ENCODE data around the gene ANKRD62. TPM values are rescaled to one million over a fixed set of nuclear protein-coding genes. Genes with fewer than 3 reads are reported as not detected.
"Not testable (repeated sequence)": the region's sequence is repeated elsewhere in the genome, so short reads cannot be mapped to it uniquely, and the experiment has no call there.

The ANKRD62 gene
- polyA plus RNA-seq, 3 donors from 2014 or later: not detected

DNA sequence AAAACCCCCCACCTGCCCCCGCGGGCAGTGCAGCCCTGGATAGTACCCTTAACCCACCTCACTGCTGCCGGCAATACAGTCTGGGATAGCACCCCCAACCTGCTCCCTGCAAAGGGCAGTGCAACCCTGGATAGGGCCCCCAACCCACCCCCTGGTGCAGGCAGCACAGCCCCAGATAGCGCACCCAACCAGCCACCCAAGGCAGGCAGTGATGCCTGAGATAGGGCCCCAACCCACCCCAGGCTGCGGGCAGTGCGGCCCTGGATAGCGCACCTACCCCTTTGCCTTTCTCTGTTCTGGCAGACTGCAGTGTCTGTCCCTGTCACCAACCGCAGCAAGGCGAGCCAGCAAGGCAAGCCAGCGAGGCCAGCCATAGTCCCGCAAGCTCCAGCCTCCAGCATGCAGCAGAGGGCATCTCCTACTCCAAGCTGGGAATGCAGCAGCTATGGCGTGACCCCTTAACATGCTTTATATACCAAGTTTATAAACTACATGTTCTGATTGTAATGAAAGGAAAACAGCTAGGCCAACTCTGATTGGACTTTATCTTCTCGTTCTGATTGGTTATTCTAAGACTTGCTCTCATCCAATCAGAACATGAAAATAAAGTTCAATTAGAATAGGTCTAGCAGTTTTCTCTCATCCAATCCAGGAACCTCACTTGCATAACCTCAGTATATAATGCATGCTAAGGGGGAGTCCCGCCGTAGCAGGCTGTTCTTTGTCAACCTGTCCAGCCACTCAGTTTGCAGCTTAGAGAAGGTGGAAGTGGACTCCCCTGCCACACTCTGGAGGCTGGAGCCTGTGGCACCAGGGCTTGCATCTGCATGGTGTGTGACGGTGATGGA, 34.1 kb upstream of the ANKRD62 start:
- Mint-ChIP-seq H3K9me3 (no peaks in the 10 kb centered on the region), H3K4me3 (no peak overlapping the region), H3K36me3 (no peaks in the 10 kb centered on the region), H3K4me1 (no peaks in the 10 kb centered on the region), H3K27ac (peak overlapping the region in 1 of 6 donors; percentile 69), H3K27me3 (ENCODE audit: low read depth in 3 of 3) (peaks cover 0 to 4% (median 0%) of the 10 kb centered on the region in 3 donors)
- no peak for DNase-seq

DNA sequence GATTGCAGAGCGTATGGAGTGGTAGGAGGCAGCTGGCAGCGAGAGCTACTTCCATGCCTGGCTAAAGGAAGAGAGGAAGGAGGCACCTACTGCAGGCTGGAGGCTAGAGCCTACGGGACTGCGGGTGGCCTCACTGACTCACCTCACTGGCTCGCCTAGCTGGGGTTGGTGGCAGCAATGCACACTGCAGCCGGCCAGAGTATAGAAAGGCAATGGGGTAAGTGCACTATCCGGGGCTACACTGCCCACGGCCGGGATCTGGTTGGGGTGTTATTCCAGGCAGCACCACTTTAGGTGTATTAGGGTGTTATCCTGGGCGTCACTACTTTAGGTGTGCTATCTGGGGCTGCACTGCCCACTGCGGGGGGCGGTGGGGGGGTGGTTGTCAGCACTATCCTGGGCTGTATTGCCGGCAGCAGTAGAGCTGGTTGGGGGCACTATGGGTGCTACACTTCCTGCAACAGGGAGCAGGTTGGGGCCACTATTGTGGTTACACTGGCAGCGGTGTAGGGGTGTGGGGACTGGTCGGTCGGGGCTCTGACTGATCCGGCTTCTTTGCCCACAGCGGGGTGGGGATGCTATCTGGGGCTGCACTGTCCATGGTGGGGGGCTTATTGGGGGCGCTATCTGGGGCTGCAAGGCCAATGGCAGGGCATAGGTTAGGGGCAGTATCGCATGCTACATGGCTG, 33.3 kb upstream of the ANKRD62 start:
- Mint-ChIP-seq H3K4me3 (no peak overlapping the region), H3K9me3 (no peaks in the 10 kb centered on the region), H3K36me3 (no peaks in the 10 kb centered on the region), H3K27me3 (ENCODE audit: low read depth in 3 of 3) (peaks cover 0 to 4% (median 0%) of the 10 kb centered on the region in 3 donors), H3K4me1 (no peaks in the 10 kb centered on the region), H3K27ac (no peak overlapping the region)
- DNase-seq: no peak

DNA sequence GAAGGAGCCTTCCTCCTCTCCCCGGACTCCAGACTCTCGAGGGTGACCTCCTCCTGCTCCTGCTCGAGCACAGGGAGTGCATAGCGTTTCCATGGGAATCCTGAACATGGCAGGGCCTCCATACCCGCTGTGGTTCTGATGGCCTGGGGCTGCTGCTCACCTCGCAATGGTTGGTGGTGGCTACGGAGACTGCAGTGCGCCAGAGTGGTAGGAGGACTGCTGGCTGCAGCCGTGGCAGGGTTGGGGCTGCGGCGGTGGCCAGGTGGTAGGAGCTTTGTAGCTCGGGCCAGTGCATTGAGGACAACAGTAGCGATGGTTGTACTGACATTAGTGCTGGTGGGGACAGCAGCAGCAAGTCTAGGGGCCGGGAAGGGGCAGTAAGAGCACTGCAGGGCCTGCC, 32.0 kb upstream of the ANKRD62 start:
- Mint-ChIP-seq H3K27ac (no peak overlapping the region), H3K36me3 (no peaks in the 10 kb centered on the region), H3K4me1 (no peaks in the 10 kb centered on the region), H3K4me3 (no peak overlapping the region), H3K9me3 (no peaks in the 10 kb centered on the region), H3K27me3 (ENCODE audit: low read depth in 3 of 3) (peaks cover 0 to 4% (median 0%) of the 10 kb centered on the region in 3 donors)
- DNase-seq: no peak

DNA sequence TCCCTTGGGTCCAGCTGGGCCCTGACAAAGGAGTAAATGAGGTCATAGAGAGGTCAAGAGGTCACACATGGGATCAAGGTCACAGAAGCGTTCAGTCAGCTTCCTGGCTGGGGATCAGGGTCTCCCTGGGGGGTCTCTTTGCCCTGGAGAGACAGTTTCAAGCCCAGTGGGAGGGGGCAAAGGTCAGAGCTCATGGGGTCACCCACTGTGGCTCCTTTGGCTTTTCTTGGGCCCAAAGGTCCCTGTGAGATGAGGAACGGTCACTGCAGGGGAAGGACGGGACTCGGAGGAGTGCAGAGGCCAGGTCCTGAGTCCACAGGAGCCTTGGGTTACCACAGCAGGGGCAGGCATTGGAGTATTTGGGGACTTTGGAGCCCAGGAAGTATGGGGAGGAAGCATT, 30.7 kb upstream of the ANKRD62 start:
- H3K4me3 Mint-ChIP-seq: no peak overlapping the region
- H3K27ac Mint-ChIP-seq: no peak overlapping the region
- H3K36me3 Mint-ChIP-seq: no peaks in the 10 kb centered on the region
- no peaks in the 10 kb centered on the region for H3K4me1 Mint-ChIP-seq
- H3K9me3 Mint-ChIP-seq: no peaks in the 10 kb centered on the region
- peaks cover 0 to 4% (median 0%) of the 10 kb centered on the region in 3 donors for H3K27me3 Mint-ChIP-seq (ENCODE audit: low read depth in 3 of 3)
- DNase-seq: no peak

DNA sequence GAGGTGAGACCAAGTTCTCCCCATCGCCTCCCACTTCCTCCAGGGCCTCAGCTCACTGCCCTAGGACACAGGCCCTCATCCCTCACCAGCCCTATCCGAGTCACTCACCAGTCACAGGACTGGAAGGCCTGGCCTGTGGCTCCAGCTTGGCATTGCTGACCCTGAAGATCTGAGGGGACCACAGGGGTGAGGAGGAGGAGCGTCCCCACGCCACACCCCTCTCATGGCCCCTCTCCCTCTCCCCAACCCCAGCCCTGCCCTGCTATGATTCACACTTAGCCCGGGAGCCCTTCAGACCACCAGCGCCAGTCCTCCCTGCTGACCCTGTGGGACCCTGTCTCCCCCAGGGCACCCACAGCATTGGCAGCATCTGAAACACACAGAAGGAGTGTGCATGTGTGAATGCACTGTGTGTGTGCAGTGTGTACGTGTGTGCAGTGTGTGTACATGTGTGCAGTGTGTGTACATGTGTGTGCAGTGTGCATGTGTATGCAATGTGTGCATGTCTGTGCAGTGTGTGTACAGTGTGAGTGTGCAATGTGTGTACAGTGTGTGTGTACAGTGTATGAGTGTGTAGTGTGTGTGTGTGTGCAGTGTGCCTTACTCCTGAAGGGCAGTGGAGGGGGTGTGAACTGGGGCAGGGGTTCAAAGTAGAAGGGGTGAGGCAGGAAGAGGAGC, 29.4 kb upstream of the ANKRD62 start:
- no peak overlapping the region for H3K27ac Mint-ChIP-seq
- H3K9me3 Mint-ChIP-seq: no peaks in the 10 kb centered on the region
- no peak overlapping the region for H3K4me3 Mint-ChIP-seq
- H3K27me3 Mint-ChIP-seq (ENCODE audit: low read depth in 3 of 3): no peaks in the 10 kb centered on the region
- H3K4me1 Mint-ChIP-seq: no peaks in the 10 kb centered on the region
- H3K36me3 Mint-ChIP-seq: no peaks in the 10 kb centered on the region
- DNase-seq: no peak

DNA sequence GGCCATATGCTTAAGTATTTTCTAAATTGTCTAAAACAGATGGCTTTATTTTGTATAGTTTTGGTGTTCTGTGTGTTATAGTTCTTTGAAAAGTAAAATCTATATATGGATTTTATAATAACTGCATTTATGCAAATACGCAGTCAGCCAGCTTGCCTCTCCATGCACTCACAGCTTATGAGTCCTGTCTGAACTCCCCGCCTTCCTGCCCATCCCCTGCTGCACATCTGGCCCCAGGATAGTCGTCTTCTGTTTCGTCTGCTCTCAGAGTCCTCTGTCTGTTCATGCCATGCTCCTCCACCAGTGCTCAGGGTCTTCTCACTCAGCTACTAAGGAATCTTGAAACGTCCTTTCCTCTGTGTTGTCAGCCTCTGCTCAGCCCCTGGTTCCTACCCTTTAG, 28.2 kb upstream of the ANKRD62 start:
- H3K27ac Mint-ChIP-seq: no peak overlapping the region
- DNase-seq: no peak
- no peaks in the 10 kb centered on the region for H3K4me1 Mint-ChIP-seq

DNA sequence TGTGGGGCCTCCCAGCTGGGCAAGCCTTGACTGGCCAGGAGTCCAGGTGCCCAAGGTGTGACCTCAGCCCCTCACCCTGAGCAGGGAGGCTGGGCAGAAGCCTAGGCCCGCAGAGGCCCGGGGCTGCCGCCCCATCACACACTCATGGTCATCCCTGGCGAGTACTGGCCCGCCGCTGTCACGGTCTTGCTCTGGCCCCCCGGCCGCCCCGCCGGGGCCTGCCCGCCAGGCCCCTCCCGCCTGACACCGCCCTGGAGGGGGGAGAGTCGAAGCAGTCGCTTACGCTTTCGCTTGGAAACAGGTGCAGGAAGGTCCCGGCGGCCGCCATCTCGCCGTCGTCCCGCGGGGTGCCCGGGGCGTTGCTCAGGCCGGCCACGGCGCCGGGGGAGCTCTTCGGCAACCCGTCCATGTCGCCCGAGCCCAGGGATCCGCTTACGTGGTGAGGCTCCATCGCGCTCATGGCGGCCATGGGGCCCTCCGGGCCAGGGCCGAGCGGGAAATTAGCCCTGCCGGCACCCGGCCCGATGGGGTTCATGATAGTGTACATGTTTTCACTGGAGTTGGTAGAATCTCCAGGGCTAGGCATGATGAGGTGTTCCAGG, 26.6 kb upstream of the ANKRD62 start:
- H3K27me3 Mint-ChIP-seq (ENCODE audit: low read depth in 3 of 3): peaks cover 0 to 2% (median under 1%) of the 10 kb centered on the region in 3 donors
- no peaks in the 10 kb centered on the region for H3K36me3 Mint-ChIP-seq
- no peak overlapping the region for H3K4me3 Mint-ChIP-seq
- no peak for DNase-seq
- no peak overlapping the region for H3K27ac Mint-ChIP-seq
- no peaks in the 10 kb centered on the region for H3K4me1 Mint-ChIP-seq
- H3K9me3 Mint-ChIP-seq: no peaks in the 10 kb centered on the region

More for the DNA sequence above, 28.2 kb upstream of the ANKRD62 start:
- Mint-ChIP-seq H3K4me3 (no peak overlapping the region), H3K27me3 (ENCODE audit: low read depth in 3 of 3) (peaks cover 0 to under 1% (median 0%) of the 10 kb centered on the region in 3 donors), H3K9me3 (no peaks in the 10 kb centered on the region), H3K36me3 (no peaks in the 10 kb centered on the region)

DNA sequence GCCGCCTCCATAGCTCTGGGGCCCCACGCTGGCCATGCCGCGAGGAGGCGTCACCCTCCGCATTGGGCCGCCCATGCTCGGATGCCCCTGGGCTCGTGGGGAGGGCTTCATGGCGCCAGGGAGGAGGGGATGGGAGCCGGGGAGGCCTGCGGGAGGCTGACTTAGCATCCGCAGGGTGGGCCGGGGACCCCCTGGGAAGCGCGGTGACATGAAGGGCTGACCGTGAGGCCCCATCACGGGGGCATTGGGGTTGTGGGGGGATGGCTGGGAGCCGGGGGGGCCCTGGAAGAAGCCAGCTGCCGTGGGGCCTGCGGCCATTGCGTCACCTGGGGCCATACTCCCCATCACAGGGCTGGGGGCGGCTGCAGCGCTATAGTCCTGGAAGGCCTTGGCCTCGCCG, 26.0 kb upstream of the ANKRD62 start:
- H3K4me1 Mint-ChIP-seq: no peaks in the 10 kb centered on the region
- no peak overlapping the region for H3K4me3 Mint-ChIP-seq
- no peaks in the 10 kb centered on the region for H3K36me3 Mint-ChIP-seq
- no peak overlapping the region for H3K27ac Mint-ChIP-seq
- peaks cover 0 to 3% (median 2%) of the 10 kb centered on the region in 3 donors for H3K27me3 Mint-ChIP-seq (ENCODE audit: low read depth in 3 of 3)
- no peak for DNase-seq
- H3K9me3 Mint-ChIP-seq: no peaks in the 10 kb centered on the region

DNA sequence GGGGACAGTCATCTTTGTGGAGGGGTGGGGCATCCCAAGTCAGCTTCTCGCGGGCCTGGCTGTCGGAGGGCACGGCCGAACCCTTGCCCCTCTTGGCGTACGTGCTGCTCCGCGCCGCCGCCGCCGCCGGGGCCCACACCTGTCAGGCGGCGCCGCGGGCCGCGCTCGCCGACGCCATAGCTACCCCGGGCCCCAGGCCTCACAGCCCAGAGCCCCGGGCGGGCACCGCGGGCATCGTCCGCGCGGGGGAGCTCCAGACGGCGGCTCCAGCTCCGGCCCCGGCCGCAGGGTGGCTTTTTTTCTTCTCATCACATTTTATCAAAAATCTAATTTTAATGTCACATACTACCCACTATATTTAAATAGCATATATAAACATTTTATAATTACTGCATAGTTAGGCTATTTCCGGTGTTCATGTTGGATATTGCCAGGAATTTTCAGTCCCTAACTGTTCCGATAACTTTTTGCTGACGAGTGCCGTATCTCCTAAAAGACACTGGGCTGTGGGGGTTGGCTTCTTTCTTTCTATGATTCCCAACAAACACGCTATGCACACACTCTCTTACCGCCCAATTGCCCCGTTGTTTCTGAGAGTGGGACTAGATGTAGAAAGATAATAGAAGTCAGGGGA, 25.2 kb upstream of the ANKRD62 start:
- not testable (repeated sequence) for H3K9me3 Mint-ChIP-seq; H3K36me3 Mint-ChIP-seq; H3K27me3 Mint-ChIP-seq (ENCODE audit: low read depth in 3 of 3); H3K4me1 Mint-ChIP-seq; H3K4me3 Mint-ChIP-seq; DNase-seq; H3K27ac Mint-ChIP-seq

DNA sequence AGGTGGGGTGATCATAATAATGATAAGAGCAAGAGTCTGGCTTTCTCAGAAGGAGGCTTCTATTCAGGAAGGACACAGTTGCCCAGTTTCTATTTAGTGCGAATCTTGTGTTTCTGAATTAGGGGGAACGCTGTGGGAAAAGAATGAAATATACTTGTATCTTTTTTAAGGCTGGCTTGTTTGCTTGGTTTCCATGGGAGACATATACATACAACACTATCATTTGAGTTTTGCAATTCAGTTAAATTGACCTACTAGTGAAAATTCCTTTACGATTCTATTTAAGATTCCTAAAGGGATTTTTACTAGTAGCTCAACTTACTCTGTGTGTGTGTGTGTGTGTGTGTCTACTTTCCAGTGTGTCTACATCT, 24.7 kb upstream of the ANKRD62 start:
- H3K27me3 Mint-ChIP-seq (ENCODE audit: low read depth in 3 of 3): peaks cover 3 to 6% (median 5%) of the 10 kb centered on the region in 3 donors
- H3K4me1 Mint-ChIP-seq: no peaks in the 10 kb centered on the region
- H3K27ac Mint-ChIP-seq: no peak overlapping the region
- DNase-seq: no peak
- no peak overlapping the region for H3K4me3 Mint-ChIP-seq
- no peaks in the 10 kb centered on the region for H3K36me3 Mint-ChIP-seq
- H3K9me3 Mint-ChIP-seq: no peaks in the 10 kb centered on the region

DNA sequence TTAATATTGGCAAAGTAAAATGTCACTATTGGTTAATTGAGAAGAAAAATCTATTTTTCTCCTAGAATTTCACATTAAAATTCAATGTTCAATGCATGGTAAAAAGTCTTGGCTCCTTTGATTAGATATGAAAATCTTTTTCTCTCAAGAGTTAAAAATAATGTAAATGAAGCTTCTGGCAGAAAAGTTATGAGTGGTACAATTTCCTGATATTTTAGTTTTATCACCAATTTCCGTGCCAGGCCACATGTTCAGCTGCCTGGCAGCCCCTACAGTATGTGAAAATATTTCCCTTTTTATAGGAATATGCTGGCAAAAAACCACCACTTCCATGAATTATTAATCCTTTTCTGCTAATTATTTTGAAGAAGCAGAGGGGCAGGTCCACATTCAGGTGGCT, 22.6 kb upstream of the ANKRD62 start:
- not testable (repeated sequence) for H3K27me3 Mint-ChIP-seq (ENCODE audit: low read depth in 3 of 3); H3K36me3 Mint-ChIP-seq; H3K27ac Mint-ChIP-seq; H3K9me3 Mint-ChIP-seq; H3K4me3 Mint-ChIP-seq; DNase-seq; H3K4me1 Mint-ChIP-seq

DNA sequence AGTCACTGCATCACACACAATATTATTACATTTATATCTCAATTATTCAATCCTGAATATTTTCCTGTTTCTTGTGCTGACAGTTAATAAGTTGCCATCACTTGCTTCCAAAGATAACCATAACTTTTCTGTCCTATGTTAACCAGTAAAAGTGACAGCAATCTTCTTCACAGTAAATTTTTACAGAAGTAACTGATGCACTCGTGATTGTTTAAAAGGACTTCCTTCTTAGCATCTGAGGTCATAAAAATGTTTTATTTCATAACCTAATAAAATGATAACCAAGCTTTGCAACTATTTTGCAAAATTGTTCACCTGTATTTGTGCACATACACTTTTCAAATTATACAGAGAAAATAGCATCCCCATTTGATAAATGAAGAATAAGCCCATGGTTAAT, 20.6 kb upstream of the ANKRD62 start:
- Mint-ChIP-seq H3K27ac (no peak overlapping the region), H3K27me3 (ENCODE audit: low read depth in 3 of 3) (peaks cover 5 to 9% (median 6%) of the 10 kb centered on the region in 3 donors)

DNA sequence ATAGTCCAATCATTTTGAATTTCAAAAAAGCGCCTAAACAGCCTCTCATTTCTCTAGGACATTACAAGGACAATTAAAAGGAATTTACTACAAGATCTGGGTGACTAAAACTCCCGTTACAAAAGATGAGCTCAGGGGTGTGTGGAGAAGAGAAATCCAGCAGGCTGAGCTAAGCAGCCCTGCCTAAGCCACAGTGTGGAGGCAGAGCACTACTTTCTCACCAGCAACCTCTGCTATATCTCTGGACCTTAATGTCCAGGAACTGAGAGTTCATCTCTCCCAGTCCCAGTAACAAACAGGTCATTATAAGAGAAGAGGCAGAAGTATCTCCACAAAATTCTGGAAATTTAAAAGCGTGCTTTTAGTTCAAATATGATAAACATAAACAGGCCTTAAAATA, 18.9 kb upstream of the ANKRD62 start:
- Mint-ChIP-seq H3K4me1 (peaks cover 1 to 6% of the 10 kb centered on the region in 2 donors), H3K4me3 (no peak overlapping the region), H3K36me3 (no peaks in the 10 kb centered on the region), H3K27ac (no peak overlapping the region), H3K27me3 (ENCODE audit: low read depth in 3 of 3) (peaks cover 5 to 9% (median 8%) of the 10 kb centered on the region in 3 donors), H3K9me3 (no peaks in the 10 kb centered on the region)
- DNase-seq: no peak

More for the DNA sequence above, 20.6 kb upstream of the ANKRD62 start:
- DNase-seq: no peak
- Mint-ChIP-seq H3K36me3 (no peaks in the 10 kb centered on the region), H3K9me3 (no peaks in the 10 kb centered on the region), H3K4me1 (peaks cover 1 to 6% of the 10 kb centered on the region in 2 donors), H3K4me3 (no peak overlapping the region)
